IgD-negative memory B cell (primary cell): Measurements from ENCODE around the gene ASCL1. TPM values are rescaled to one million over a fixed set of nuclear protein-coding genes. Genes with fewer than 3 reads are reported as not detected.

Experiments
- H3K27ac Mint-ChIP-seq, 3 donors: one replicate each; pipeline ENCODE4 v1.8.0; 2020 to 2022; ENCODE audit warnings: mild to moderate bottlenecking in 3 of 3, mixed read lengths in 3 of 3, moderate library complexity in 1 of 3
- H3K27me3 Mint-ChIP-seq: one replicate; pipeline ENCODE4 v1.8.0; 2021; ENCODE audit warnings: mixed read lengths
- H3K36me3 Mint-ChIP-seq: one replicate; pipeline ENCODE4 v1.8.0; 2020; ENCODE audit warnings: mild to moderate bottlenecking, mixed read lengths
- H3K4me1 Mint-ChIP-seq, 3 donors: one replicate each; pipeline ENCODE4 v1.8.0; 2020 to 2022; ENCODE audit warnings: mixed read lengths in 3 of 3, mild to moderate bottlenecking in 1 of 3
- H3K4me3 Mint-ChIP-seq, 4 donors: one replicate each; pipeline ENCODE4 v1.8.0; 2020 to 2022; ENCODE audit warnings: mild to moderate bottlenecking in 4 of 4, mixed read lengths in 4 of 4, moderate library complexity in 3 of 4
- H3K9me3 Mint-ChIP-seq, 3 donors: one replicate each; pipeline ENCODE4 v1.8.0; 2020 to 2021; ENCODE audit warnings: mixed read lengths in 3 of 3, mild to moderate bottlenecking in 1 of 3
- polyA plus RNA-seq: library from polyadenylated mRNA; unstranded; fragments of 300-500 nt; fragmentation: Illumina TruSeq; gene quantifications from one replicate; pipeline ENCODE4 v1.2.3, GENCODE V29; 2021

ASCL1 gene
- polyA plus RNA-seq, 1 donor from 2014 or later = not detected

DNA sequence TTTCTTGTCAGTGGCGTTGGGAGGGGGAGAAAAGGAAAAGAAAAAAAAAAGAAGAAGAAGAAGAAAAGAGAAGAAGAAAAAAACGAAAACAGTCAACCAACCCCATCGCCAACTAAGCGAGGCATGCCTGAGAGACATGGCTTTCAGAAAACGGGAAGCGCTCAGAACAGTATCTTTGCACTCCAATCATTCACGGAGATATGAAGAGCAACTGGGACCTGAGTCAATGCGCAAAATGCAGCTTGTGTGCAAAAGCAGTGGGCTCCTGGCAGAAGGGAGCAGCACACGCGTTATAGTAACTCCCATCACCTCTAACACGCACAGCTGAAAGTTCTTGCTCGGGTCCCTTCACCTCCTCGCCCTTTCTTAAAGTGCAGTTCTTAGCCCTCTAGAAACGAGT is 1.9 kb downstream of the ASCL1 start:
- H3K9me3 Mint-ChIP-seq = peaks cover 5 to 21% (median 10%) of the 10 kb centered on the region in 3 donors
- H3K4me3 Mint-ChIP-seq = peak overlapping the region; percentile 55 to 75 (median 66)
- peaks cover 79% of the 10 kb centered on the region for H3K27me3 Mint-ChIP-seq
- peaks cover 18 to 30% (median 19%) of the 10 kb centered on the region in 3 donors for H3K4me1 Mint-ChIP-seq
- H3K27ac Mint-ChIP-seq = peak overlapping the region in 1 of 3 donors; percentile 37
- peaks cover under 1% of the 10 kb centered on the region for H3K36me3 Mint-ChIP-seq

DNA sequence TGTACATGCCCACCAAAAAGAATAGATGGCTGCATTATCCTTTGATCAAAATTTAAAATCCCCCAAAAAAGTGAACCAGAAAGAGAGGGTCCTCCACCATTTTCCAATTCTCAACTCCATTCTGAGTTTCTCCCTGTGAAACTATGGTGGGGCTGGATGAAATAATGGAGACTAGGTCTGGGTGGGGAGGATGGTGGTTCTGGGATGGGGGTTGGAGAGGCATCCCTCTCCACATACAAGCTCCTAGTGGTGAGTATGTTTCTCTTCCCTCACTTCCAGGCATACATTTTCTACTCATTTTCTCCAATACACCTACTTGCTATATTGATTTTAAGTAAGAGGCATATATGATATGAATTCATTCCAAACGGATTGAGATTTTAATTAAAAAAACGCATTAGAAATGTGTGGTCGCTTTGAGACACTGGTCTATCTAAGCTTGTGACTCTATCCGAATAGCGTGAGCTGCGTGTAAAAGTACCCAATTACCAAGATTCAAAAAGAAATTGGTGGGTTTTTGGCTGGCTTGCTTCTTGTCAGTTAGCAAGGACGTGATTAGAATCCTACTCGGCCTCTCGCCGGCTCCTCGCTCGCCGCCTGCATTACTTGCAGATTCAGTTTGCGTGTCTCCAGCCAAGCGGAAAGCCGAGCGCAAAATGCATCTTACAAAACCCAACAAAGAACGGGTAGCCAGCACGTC is 3.4 kb downstream of the ASCL1 start:
- H3K36me3 Mint-ChIP-seq = no peaks in the 10 kb centered on the region
- H3K9me3 Mint-ChIP-seq = peaks cover 5 to 21% (median 10%) of the 10 kb centered on the region in 3 donors
- peaks cover 20 to 39% (median 23%) of the 10 kb centered on the region in 3 donors for H3K4me1 Mint-ChIP-seq
- peaks cover 77% of the 10 kb centered on the region for H3K27me3 Mint-ChIP-seq
- peak overlapping the region in 2 of 3 donors; percentile 33 to 44 for H3K27ac Mint-ChIP-seq
- H3K4me3 Mint-ChIP-seq = peak overlapping the region in 2 of 4 donors; percentile 12 to 70

DNA sequence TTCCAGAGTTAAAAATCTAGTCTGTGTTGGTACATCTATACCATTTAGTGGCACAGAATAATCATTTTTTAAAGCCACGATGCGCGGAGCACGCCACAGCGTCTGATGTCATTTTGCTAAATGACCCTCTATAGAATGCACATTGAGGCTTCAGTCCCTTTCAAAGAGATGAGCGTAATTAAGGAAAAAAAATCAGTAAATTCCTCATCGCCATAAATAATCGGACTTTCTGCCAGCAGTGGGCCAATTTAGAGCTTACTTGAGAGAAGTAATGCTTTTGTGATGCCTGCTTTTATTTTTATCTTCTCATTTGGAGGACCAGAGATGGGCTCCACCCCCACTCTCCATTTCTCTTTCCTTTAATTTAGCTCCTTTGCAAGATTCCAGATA is 4.0 kb downstream of the ASCL1 start:
- Mint-ChIP-seq H3K27me3 (peaks cover 79% of the 10 kb centered on the region), H3K4me3 (peak overlapping the region in 2 of 4 donors; percentile 45 to 70), H3K36me3 (no peaks in the 10 kb centered on the region), H3K9me3 (peaks cover 5 to 21% (median 10%) of the 10 kb centered on the region in 3 donors), H3K27ac (peak overlapping the region in 2 of 3 donors; percentile 33 to 44), H3K4me1 (peaks cover 20 to 39% (median 21%) of the 10 kb centered on the region in 3 donors)

DNA sequence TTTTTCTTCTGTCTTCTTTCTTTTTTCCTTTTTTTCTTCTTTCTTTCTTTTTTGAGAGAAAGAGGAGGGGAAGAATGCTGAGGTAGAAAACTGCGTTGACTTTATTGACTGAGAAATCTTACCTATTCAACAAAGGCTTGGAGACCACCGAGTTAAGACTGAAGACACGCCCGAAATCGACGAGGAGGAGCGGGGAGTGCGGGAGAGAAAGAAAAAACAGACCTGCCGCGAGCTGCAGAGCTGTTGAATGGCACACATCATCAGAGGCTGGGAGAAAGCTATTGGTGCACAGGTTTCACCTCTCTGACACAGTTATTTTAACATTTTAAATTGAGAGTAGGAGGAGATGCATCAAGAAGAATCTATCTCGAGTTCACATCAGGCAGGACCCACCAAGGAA is 5.1 kb downstream of the ASCL1 start:
- Mint-ChIP-seq H3K4me3 (peak overlapping the region in 3 of 4 donors; percentile 30 to 57 (median 42)), H3K27ac (peak overlapping the region in 1 of 3 donors; percentile 14), H3K36me3 (no peaks in the 10 kb centered on the region), H3K9me3 (peaks cover 5 to 21% (median 10%) of the 10 kb centered on the region in 3 donors), H3K27me3 (peaks cover 81% of the 10 kb centered on the region), H3K4me1 (peaks cover 15 to 33% (median 16%) of the 10 kb centered on the region in 3 donors)

DNA sequence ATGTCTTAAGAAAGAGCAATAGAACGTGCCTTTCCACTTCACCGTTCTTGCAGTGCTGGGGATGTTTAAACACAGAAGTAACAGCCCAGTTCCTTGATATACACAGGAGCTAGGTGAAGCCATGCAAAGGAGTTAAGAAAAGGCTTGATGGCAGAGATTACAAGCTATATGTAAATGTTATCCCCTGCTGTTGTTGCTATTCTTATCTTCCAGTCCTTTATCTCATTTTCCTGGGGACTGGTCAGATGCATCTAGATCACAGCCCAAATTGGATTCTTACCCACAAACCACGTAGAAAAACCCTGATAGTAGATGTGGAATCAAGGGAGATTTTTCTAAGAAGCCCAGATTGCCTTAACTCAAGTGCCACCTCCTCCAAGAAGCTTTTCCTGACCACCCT is 5.5 kb downstream of the ASCL1 start:
- peak overlapping the region in 2 of 4 donors; percentile 30 to 42 for H3K4me3 Mint-ChIP-seq
- no peaks in the 10 kb centered on the region for H3K36me3 Mint-ChIP-seq
- no peak overlapping the region for H3K27ac Mint-ChIP-seq
- peaks cover 78% of the 10 kb centered on the region for H3K27me3 Mint-ChIP-seq
- H3K9me3 Mint-ChIP-seq = peaks cover 6 to 21% (median 10%) of the 10 kb centered on the region in 3 donors
- peaks cover 10 to 32% (median 11%) of the 10 kb centered on the region in 3 donors for H3K4me1 Mint-ChIP-seq

DNA sequence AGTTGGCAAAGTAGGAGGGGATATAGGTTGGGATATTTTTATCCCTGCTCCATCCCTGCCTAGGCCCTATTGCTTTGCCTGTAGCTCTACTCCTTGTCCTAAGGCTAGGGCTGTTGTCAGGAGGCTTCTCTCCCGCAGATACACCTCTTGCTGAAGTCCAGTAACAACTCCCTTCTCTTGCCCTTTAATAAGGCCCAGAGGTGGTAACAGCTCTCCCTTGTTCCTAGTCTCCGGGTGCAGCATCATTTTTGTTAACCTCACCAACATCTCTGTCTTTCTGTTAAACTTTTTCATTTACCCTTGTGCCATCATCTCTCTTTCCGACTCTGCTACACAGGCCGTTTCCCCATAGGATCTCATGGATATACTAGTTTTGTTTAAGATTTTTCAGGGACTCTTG is 6.3 kb downstream of the ASCL1 start:
- peaks cover 6 to 21% (median 10%) of the 10 kb centered on the region in 3 donors for H3K9me3 Mint-ChIP-seq
- peaks cover 78% of the 10 kb centered on the region for H3K27me3 Mint-ChIP-seq
- H3K4me3 Mint-ChIP-seq = peak overlapping the region in 2 of 4 donors; percentile 25 to 61
- no peaks in the 10 kb centered on the region for H3K36me3 Mint-ChIP-seq
- H3K27ac Mint-ChIP-seq = no peak overlapping the region
- peaks cover 10 to 30% (median 10%) of the 10 kb centered on the region in 3 donors for H3K4me1 Mint-ChIP-seq

DNA sequence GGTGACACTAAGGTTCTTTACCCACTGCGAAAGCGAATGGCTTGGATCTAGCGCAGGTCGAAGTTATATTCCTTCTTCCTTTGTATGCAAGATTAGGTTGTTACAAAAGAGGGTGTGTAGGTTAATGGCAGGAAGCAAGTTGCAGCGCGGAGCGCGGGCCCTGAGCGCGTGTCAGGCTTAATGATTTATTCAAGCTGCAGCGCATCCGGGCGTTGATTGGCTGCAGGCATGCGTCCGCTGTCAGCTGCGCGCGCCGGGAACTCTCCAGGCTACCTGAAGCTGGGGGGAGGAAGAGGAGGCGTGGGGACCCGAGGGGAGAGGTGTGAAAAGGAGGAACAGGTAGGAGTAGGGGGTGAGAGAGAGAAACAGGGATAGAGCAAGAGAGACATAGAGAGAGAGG is 7.4 kb downstream of the ASCL1 start:
- peaks cover 72% of the 10 kb centered on the region for H3K27me3 Mint-ChIP-seq
- H3K4me3 Mint-ChIP-seq = peak overlapping the region; percentile 21 to 92 (median 76)
- no peak overlapping the region for H3K27ac Mint-ChIP-seq
- H3K36me3 Mint-ChIP-seq = no peaks in the 10 kb centered on the region
- H3K4me1 Mint-ChIP-seq = peaks cover 3 to 22% (median 10%) of the 10 kb centered on the region in 3 donors
- H3K9me3 Mint-ChIP-seq = peaks cover 6 to 17% (median 8%) of the 10 kb centered on the region in 3 donors

DNA sequence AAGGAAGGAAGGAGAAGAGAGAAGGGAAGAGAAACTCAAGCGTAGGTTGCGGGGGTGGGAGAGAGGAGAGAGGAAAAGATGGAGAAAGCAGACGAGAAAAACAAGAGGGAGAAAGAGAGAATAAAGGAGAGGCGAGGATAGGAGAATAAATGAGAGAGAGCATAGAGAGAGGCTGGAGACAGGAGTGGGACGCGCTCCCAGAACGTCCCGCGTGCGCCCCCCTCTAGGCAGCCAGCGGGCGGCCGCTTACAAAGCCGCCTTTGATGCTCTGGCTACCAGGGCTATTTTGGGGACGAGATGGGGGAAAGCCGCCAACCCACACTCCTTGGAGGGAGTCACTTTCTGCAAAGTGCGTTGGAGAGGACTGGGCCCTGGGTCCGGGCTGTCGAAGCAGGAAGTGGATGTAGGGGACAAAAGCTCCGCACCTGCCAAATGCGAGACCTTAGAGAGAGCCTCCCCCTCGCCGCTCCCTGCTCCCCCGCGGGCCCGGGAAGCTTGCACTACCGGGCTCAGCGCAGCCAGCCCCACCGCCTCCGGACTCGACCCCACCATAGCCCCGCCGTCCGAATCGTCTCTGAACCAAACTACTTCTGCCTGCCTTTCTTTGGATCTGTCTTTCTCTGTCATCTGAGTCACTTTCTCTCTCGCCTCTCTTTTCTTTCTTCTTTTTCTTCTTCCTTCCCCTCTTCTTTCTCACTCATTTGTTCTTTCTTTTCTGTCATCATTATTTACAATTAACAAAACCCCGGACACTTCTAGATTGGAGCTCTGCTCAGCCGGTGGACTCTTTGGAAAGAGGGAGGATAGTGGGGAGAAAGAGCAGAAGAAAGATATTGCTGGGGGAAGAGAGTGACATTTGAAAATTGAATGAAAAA is 8.0 kb downstream of the ASCL1 start:
- Mint-ChIP-seq H3K4me1 (peaks cover 3 to 22% (median 10%) of the 10 kb centered on the region in 3 donors), H3K36me3 (no peaks in the 10 kb centered on the region), H3K9me3 (peaks cover 6 to 17% (median 8%) of the 10 kb centered on the region in 3 donors), H3K4me3 (peak overlapping the region in 3 of 4 donors; percentile 74 to 92 (median 79)), H3K27ac (no peak overlapping the region), H3K27me3 (peaks cover 71% of the 10 kb centered on the region)

DNA sequence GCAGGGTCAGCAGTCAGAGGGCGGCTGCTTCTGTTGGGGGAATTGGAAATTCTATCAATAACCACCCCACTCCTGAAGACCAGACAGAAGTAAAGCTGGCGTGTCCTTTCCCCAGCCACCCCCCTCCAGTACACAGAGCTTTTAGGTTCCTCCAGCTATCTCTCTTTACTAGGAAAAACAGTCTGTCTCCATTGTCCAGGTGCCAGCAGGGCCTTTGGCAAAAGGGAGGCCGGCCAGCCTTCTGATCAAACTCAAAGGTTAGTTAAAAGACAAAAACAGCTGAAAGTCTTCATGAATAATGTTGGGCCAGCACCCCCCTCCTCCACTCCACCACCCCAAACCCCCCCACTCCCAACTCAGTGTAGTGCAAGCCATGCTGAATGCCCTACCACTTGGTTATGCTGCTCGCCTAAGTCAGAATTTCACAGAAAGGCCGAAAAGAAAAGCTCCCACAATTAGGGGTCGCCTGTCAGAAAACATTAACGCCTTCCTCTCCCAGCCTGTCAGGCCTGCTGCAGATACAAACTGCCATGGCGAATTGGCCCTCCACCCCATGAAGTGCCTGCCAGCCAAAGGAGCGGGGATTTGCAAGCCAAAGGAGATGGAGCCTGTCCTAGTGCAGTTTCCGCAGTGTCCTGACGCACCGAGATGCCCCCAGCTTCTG is 8.9 kb downstream of the ASCL1 start:
- Mint-ChIP-seq H3K9me3 (peaks cover 6 to 17% (median 8%) of the 10 kb centered on the region in 3 donors), H3K4me3 (no peak overlapping the region), H3K4me1 (peaks cover 3 to 20% (median 10%) of the 10 kb centered on the region in 3 donors), H3K27ac (no peak overlapping the region), H3K36me3 (no peaks in the 10 kb centered on the region), H3K27me3 (peaks cover 69% of the 10 kb centered on the region)

DNA sequence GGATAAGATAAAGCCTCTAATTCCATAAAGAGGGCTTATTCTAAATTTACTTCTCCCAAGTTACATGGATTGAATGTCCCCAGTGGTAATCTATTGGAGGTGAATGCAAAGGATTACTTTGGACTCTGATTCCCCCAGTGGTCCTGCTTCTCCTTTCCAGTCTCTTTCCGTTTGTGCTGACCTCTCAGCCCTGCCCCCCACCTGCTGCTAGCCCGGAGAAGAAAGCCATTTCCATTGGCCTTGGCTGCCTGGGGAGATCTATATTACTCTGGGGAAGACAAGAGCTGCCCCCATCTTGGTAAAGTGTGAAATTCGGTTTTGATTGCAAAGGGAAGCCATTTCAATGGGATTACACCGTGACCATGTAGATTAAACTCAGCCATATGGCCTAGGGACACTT is 13.3 kb downstream of the ASCL1 start:
- no peak overlapping the region for H3K4me3 Mint-ChIP-seq
- H3K9me3 Mint-ChIP-seq = peaks cover 0 to 1% (median 0%) of the 10 kb centered on the region in 3 donors
- H3K27ac Mint-ChIP-seq = no peak overlapping the region
- H3K4me1 Mint-ChIP-seq = peaks cover 0 to 2% (median 1%) of the 10 kb centered on the region in 3 donors
- no peaks in the 10 kb centered on the region for H3K36me3 Mint-ChIP-seq
- H3K27me3 Mint-ChIP-seq = peaks cover 35% of the 10 kb centered on the region

DNA sequence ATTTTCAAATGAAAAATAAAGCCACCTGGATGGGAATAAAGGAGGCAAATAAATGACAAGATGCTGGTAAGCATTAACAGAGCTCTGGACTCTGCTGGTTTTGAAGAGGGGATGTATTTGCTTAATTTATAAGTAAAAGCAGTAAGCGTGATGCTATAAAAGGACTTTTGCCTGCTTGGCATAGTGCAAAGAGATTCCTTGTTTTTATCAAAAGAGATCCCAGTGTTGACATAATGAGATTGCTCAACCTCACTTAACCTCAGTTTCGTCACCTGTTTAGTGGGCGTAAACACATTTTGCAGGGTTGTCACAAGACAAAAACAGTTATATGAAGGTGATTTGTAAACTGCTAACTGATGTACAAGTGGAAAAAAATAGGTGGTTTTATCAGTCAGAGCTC is 13.8 kb downstream of the ASCL1 start:
- peaks cover 34% of the 10 kb centered on the region for H3K27me3 Mint-ChIP-seq
- no peaks in the 10 kb centered on the region for H3K36me3 Mint-ChIP-seq
- no peak overlapping the region for H3K27ac Mint-ChIP-seq
- H3K4me3 Mint-ChIP-seq = no peak overlapping the region
- peaks cover 0 to 1% (median 0%) of the 10 kb centered on the region in 3 donors for H3K4me1 Mint-ChIP-seq
- H3K9me3 Mint-ChIP-seq = peaks cover 0 to 1% (median 0%) of the 10 kb centered on the region in 3 donors

DNA sequence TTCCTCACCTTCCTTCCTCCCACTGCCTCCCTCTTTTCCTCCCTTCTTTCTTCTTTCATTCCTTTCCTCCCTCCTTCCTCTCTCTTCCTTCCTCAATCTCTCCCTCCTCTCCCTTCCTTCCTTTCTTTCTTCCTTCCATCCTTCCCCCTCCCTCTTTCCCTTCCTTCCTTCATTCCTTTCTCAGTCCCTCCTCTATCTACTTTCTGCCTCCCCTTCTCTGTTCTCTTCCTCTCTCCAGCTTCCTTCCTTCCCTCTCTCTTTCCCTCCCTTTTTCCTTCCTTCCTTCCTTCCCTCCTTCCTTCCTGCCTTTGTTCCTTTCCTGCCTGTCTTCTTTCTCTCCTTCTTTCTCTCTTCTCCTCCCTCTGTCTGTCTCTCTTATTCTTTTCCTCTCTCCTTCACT is 16.1 kb downstream of the ASCL1 start:
- Mint-ChIP-seq H3K27me3 (peaks cover 16% of the 10 kb centered on the region), H3K4me1 (no peaks in the 10 kb centered on the region), H3K36me3 (no peaks in the 10 kb centered on the region), H3K4me3 (no peak overlapping the region), H3K9me3 (no peaks in the 10 kb centered on the region), H3K27ac (peak overlapping the region in 1 of 3 donors; percentile 65)

DNA sequence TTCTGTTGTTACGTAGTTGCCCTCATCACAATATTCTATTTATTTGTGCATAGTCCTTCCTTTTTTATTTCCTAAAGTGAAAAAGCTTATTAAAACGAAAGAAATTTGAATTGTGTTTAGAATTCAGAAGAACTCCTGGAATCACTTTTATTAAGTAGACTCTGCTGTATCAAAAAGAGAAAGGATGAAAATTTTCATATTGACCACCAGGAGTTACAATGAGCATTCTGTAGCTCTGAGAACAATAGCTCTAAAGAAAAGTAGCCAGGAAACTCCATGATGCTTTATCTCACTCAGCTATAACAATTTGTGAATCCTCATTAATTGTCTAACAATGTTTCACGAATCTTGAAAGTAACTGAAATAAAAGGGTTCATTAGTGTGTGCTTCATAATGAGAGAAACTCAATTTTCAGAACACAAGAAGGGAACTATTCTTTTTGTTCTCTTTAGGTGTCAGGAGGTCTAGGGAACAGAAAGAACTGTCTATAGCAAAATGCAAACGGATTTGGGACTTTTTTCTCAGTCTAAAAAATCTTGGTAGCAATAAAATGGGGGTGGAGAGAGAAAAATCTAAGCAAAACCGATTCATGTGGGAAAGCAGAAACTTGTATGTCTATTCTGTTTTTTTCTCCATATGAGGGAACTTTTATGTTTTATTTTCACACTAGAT is 19.3 kb downstream of the ASCL1 start:
- no peaks in the 10 kb centered on the region for H3K36me3 Mint-ChIP-seq
- H3K27ac Mint-ChIP-seq = no peak overlapping the region
- H3K4me3 Mint-ChIP-seq = no peak overlapping the region
- H3K27me3 Mint-ChIP-seq = peaks cover 6% of the 10 kb centered on the region
- H3K9me3 Mint-ChIP-seq = no peaks in the 10 kb centered on the region
- H3K4me1 Mint-ChIP-seq = no peaks in the 10 kb centered on the region
